Measurements from ENCODE around the gene STRN4.
"Not testable (repeated sequence)": the region's sequence is repeated elsewhere in the genome, so short reads cannot be mapped to it uniquely, and the experiment has no call there.

The STRN4 gene

GRCh38 chr19:46712768-46713338, 33.4 kb downstream of the STRN4 start:
- DNase-seq: not testable (repeated sequence)

DNA sequence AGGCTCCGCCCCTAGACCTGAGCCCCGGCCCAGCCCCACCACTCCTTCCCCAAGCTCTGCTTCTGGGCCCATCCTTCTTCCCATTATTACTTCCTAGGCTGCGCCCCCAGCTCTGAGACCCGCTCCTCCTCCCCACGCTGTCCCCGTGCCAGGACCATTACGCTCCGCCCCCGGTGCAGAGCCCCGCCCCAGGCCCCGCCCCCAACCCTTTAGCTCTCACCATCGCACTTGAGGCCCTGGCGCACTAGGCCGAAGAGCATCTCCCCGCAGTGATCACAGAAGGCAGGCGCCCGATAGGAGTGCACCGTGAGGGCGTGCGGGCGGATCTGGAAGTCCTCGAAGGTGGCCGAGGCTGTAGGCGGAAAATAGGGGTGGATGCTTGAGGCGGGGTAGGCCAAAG, 35.6 kb downstream of the STRN4 start:
- no peak for DNase-seq

- peak in 2 of 3 experiments; percentile 16 to 58 for DNase-seq
These were observed 41.7 kb downstream of the STRN4 start for GRCh38 chr19:46704379-46705076.

DNA sequence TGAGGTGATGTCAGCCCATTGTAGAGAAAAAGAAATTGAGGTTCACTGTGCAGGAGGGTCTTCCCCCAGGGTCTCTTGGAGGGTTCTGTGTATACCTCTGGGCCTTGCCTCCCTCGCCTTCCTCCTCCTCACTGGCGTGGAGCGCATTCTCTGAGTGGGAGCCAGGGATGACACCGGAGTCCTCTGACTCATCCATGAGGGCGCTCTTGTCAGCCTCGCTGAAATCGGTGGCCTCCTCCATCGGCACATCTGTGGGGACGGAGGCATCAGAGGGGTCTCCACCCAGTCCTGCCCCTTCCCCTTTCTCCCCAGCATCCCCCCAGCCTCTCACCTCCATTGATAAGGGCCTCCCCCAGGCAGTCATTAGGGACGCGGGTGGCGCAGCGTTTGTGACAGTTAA, 45.5 kb downstream of the STRN4 start:
- no peak for DNase-seq

DNA sequence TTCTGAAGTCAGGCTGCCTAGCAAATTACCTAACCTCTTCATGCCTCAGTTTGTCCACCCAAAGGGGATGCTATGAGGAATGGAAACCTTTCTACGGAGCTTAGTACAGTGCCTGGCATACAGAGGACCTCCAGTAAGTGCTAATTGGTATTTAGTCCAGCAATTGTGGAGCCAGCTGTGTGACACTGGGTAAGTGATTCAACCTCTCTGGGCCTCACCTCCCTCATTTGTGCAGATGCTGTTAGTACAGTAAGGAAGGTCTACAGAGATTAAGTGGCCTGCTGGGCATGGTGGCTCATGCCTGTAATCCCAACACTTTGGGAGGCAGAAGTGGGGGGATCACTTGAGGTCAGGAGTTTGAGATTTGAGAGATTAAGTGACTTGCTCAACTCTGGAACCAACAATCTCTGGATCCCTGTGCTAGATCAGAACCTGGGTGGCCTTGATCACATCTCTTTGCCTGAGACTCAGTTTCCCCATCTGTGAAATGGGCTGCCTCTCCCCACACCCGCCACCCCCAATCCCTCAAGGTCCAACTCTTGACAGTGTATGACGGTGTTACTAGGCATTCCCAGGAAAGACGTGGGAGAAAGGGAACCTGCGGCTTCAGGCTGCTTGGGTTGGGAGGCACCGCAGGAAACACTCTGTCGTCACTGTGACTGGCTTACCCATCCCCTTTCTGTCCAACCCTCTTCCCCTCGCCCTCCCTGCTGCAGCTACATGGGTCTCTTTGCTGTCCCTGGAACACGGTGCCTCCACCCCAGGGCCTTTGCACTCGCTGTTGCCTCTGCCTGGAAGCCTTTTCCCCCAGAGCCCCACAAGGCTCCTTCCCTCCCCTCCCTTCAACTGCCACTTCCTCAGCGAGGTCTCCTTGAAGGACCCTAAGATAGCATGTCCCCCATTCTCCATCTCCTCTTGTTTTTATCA, 47.6 kb downstream of the STRN4 start:
- no peak for DNase-seq

DNA sequence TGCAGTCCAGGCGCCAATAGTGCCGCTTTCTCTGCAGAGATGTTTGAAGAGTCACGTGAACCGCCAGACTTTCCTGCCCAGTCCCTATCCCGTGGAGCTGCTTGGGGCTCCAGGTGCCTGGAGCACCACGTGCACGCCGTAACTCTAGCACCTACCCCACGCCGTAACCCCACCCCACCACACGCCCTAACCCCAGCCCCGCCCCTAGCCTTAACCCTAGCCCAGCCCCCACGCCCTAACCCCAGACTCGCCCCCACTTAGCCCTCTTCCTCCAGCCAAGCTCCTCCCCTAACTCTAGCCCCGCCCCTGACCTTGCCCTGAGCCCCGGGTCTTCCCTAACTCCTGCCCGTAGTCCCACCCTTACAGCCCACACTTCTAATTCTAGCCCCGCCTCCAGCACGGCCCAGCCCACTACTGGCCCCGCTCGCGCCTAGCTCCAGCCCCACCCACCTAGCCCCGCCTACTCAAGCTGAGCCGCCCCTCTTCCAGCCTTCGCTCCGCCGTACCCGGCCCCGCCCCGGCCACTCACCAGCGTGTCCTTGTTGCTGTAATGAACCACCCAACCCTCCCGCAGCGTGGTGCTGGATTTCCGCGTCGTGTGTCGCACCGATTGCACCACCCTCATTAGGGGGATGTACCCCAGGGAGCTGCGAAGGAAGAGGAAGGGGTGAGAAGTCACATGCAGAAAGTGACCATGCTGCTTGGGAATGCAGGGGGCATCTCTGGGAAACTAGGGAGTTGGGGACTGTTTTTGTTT, 48.9 kb downstream of the STRN4 start:
- peak in 1 of 3 experiments; percentile 96 for DNase-seq

GRCh38 chr19:46696866-46697203, 49.4 kb downstream of the STRN4 start:
- DNase-seq: no peak

DNA sequence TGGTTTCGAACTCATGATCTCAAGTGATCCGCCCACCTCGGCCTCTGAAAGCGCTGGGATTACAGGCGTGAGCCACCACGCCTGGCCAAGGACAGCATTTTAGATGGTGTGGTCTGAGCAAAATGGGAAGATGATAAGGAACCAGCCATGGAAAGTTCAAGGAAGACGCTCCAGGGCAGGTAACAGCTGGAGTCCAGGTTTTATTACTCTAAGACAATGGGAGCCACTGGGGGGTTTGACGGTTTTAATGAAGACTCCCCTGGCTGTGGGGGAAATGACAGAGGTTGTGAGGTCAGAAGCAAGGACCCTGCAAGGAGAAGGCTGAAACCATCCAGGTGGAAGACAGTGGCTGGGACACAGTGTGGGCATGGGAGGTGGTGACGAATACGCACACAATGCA, 50.2 kb downstream of the STRN4 start:
- no peak for DNase-seq

GRCh38 chr19:46693760-46694159, 52.5 kb downstream of the STRN4 start:
- no peak for DNase-seq

DNA sequence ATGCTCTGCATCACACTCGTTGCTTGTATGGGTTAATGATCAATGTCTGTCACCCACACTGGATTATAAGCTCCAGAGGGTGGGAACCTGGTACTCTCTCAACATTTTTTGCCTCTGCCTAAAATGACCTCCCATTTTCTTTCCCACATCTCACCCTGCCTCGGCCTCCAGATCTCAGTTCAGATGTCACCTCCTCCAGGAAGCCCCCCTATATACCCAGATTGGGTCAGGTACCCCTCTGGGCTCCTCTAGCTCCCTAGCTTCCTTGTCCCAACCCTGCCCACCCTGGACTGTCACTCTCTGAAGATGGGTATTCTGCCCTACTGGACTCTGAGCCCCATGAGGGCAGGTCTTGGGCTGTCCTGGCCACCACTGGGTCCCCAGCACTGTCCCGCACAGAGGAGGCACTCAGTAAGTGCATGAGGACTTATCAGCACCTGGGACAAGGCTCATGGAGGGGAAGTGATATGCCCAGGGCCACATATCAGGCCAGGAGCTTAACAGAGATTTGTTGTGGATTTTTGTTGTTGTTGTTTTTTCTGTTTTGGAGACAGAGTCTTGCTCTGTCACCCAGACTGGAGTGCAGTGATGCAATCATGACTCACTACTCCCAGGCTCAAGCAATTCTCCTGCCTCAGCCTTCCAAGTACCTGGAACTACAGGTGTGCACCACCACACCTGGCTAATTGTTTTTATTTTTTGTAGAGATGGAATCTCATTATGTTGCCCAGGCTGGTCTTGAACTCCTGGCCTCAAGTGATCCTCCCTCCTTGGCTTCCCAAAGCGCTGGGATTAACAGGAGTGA, 53.1 kb downstream of the STRN4 start:
- no peak for DNase-seq

GRCh38 chr19:46691948-46692347, 54.3 kb downstream of the STRN4 start:
- no peak for DNase-seq

GRCh38 chr19:46691104-46691503, 55.1 kb downstream of the STRN4 start:
- DNase-seq: no peak

DNA sequence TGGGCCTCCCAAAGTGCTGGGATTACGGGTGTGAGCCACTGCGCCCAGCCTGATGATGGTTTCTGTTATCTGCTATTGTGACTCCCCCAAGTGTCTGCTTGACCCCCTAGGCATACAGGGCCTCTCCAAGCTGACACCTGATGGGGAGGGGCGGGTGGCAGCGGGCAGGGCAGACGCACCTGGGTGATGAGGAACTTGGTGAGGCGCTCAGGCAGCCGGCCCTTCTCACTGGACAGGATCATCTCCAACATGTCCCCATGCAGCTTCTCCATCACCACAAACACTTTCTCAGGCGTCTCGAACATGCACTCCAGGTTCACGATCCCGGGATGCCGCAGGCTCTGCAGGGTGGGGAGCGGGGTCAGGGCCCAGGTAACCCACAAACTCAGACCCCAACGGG, 56.9 kb downstream of the STRN4 start:
- DNase-seq: no peak

- DNase-seq: no peak
These were observed 58.7 kb downstream of the STRN4 start for GRCh38 chr19:46687438-46688145.

DNA sequence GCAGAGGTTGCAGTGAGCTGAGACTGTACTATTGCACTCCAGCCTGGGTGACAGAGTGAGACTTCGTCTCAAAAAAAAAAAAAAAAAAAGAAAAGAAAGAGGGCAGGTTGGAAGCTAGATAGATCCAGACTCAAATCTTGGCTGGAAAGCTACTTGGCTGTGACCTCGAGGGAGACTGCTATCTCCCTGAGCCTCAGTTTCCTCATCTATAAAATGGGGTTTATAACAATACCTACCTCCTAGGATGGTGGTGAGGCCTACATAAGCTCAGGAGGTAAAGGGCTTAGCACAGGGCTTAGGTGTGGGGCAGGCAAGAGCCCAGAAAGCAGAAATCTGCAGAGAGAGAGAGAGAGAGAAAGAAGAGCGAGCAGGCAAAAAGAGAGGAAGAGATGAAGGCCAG, 61.1 kb downstream of the STRN4 start:
- no peak for DNase-seq

- DNase-seq: no peak
These were observed 68.0 kb downstream of the STRN4 start for GRCh38 chr19:46678110-46678732.

DNA sequence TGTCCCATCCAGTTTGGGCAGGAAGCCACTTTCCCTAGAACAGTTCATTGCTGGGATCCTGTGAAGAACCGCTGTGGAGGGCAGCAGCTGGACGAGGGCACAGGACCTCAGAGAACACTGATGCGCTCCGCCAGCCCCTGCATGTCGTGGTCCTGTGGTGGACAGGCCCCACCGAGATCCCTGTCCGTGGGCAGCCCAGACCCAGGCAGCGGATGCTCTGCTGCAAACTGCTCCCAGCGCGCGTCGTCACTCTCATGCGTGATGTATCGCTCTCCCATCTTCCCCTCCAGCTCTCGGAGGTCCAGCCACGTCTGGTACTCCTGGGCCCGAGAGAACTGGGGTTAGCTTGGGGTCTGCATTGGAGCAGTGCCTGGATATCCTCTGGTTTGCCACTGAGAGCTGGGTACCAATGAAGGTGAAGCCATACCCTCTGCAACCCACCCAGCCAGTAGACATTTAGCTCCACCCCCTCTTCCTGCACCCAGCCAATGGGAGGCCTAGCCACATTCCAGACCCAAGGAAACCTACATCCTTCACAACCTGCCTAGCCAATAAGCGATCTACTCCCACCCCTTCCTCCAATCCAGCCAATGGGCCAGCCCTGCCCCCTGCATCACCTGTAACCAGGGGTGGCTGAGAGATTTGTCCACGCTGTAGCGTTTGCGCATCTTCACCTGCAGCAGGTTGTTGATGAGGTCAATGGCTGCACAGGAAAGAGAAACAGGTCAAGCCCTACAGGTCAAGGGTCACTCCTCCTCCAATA, 71.7 kb downstream of the STRN4 start:
- DNase-seq: peak in 1 of 3 experiments; percentile 13

GRCh38 chr19:46670813-46671212, 75.4 kb downstream of the STRN4 start:
- DNase-seq: no peak

Measured in NCI-H1417 (cell line).